22Rv1 (cell line): Measurements from ENCODE around the gene TXNRD2.
"Not testable (repeated sequence)": the region's sequence is repeated elsewhere in the genome, so short reads cannot be mapped to it uniquely, and the experiment has no call there.

Experiments used
- H3K27ac ChIP-seq: fragments of 450-650 bp; 2 replicates; pipeline ENCODE4 v1.5.1; 2017
- CTCF ChIP-seq: fragments of 450-650 bp; IDR thresholded peaks from 2 replicates; pipeline ENCODE4 v1.5.1; 2017; ENCODE audit warnings: mild to moderate bottlenecking
- ZFX ChIP-seq: fragments of 450-650 bp; IDR thresholded peaks from 2 replicates; pipeline ENCODE4 v1.6.1; 2017; ENCODE audit warnings: antibody characterized with exemption, borderline replicate concordance

Gene TXNRD2

GRCh38 chr22:19886605-19887255 lies 54.9 kb downstream of the TXNRD2 start:
- no peak for TF ChIP-seq CTCF
- no peak overlapping the region for H3K27ac ChIP-seq

DNA sequence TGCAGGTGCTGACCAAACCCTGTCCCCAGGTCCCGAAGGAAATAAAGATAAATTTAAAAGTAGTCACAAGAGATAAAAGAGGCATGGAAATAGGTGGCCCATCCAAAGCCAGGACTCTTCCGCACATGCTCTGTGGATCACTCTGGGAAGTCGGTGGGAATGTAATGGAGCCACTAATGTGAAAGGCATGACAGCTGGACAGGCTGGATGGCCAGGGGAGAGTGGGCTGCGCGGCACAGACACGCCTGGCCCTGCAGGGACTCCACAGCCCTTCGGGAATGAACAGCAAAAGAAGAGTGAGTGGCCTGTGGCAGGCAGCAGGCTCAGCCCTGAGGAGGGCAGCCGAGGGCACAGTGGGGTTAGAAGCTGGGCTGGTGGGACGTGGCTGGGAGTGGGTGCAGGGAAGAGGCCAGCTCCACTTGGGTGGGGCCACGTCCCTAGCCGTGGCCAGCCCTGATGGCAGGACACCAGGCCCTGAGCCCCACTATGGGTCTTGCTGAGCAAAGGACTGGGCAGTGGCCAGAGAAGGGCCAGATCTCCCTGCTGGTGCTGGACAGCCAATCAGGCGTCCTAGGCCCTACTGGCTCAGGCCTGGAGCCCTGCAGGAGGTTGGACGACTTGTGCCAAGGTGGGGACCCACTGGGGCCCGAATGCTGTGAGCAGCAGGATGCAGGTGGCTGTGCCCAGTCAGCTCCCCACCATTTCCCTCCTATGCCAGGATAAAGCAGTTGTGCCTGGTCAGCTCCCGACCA lies 55.6 kb downstream of the TXNRD2 start:
- TF ChIP-seq ZFX (no peak), CTCF (no peak)

DNA sequence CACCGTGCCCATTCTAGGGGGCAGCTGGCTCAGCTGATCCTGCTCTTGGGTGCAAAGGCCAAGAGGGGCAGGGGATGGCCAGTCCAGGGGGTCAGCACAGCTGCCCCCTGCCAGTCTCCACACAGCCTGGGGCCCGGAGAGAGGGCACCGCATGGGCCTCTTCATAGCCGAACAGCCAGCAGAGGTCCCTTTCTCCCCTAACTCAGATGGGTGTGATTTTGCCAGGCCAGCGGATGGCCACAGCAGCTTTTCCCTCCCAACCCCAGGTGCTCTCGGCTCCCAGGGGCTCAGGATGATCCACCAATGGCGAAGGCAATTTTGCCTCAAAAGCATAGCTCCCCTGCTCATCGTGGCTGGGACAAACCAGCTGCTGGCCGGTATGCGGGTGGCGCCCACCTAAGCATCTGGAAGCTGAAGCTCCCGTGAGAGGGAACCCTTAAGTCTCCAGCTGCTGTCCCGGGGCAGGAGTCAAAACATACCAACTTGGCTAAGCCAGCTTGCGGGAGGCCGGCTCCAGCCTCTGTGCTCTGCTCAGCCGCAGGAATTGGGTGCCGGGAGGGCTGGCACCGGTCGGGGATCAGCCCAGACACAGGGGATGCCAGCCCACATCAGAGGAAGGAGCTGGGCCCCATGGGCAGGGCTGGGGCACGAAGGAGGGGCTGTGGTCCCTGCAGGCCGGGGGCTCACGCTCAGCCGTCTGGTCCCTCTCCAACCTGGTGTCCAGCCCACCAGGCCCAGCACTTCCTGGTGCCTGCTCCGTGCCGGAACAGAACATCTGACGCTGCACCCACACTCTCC lies 56.5 kb downstream of the TXNRD2 start:
- no peak for TF ChIP-seq ZFX
- TF ChIP-seq CTCF: no peak
- H3K27ac ChIP-seq: no peak overlapping the region

More for the DNA sequence above, 55.6 kb downstream of the TXNRD2 start:
- no peak overlapping the region for H3K27ac ChIP-seq

GRCh38 chr22:19884161-19884953 lies 57.3 kb downstream of the TXNRD2 start:
- H3K27ac ChIP-seq: no peak overlapping the region
- TF ChIP-seq ZFX (no peak), CTCF (no peak)

- not testable (repeated sequence) for H3K27ac ChIP-seq
Measured at GRCh38 chr22:19883446-19883845, 58.2 kb downstream of the TXNRD2 start.

GRCh38 chr22:19882446-19883381 lies 58.9 kb downstream of the TXNRD2 start:
- H3K27ac ChIP-seq: no peak overlapping the region
- no peak for TF ChIP-seq ZFX

- H3K27ac ChIP-seq: no peak overlapping the region
- TF ChIP-seq ZFX (no peak), CTCF (no peak)
Measured at GRCh38 chr22:19880786-19881569, 60.6 kb downstream of the TXNRD2 start.
